Stimulated activated CD8-positive, alpha-beta memory T cell treated with anti-CD3 and anti-CD28 coated beads, Interleukin-2, amount 100 ng/mL, for 1 hour (primary cell): ENCODE results near the gene SERINC2.
"Not testable (repeated sequence)": the region's sequence is repeated elsewhere in the genome, so short reads cannot be mapped to it uniquely, and the experiment has no call there.

ENCODE experiments used
- DNase-seq, 2 donors: peaks; one replicate each; pipeline ENCODE4 v3.0.0-alpha.2; 2020; ENCODE audit warnings: low read depth in 2 of 2

Gene SERINC2

GRCh38 chr1:31414980-31415370 is 2.0 kb downstream of the SERINC2 start:
- no peak for DNase-seq

- DNase-seq, result no peak
Measured at GRCh38 chr1:31415658-31416057, 2.6 kb downstream of the SERINC2 start.

GRCh38 chr1:31416101-31416736 is 3.2 kb downstream of the SERINC2 start:
- no peak for DNase-seq

GRCh38 chr1:31417148-31417547 is 4.1 kb downstream of the SERINC2 start:
- no peak for DNase-seq

- DNase-seq, result no peak
Measured at GRCh38 chr1:31418626-31419323, 5.8 kb downstream of the SERINC2 start.

- DNase-seq, result no peak
Measured at GRCh38 chr1:31420716-31421115, 7.7 kb downstream of the SERINC2 start.

- no peak for DNase-seq
Measured at GRCh38 chr1:31421371-31422040, 8.5 kb downstream of the SERINC2 start.

- peak; percentile 31 to 48 for DNase-seq
Measured at GRCh38 chr1:31422505-31423319, 9.7 kb downstream of the SERINC2 start.

- no peak for DNase-seq
Measured at GRCh38 chr1:31423418-31423947, 10.5 kb downstream of the SERINC2 start.

- DNase-seq, result no peak
Measured at GRCh38 chr1:31424568-31424967, 11.6 kb downstream of the SERINC2 start.

GRCh38 chr1:31425301-31426081 is 12.5 kb downstream of the SERINC2 start:
- no peak for DNase-seq

- DNase-seq, result no peak
Measured at GRCh38 chr1:31426249-31426922, 13.4 kb downstream of the SERINC2 start.

GRCh38 chr1:31427322-31427721 is 14.3 kb downstream of the SERINC2 start:
- no peak for DNase-seq

- no peak for DNase-seq
Measured at GRCh38 chr1:31428436-31429221, 15.6 kb downstream of the SERINC2 start.

GRCh38 chr1:31429583-31429982 is 16.6 kb downstream of the SERINC2 start:
- DNase-seq, result no peak

- DNase-seq, result not testable (repeated sequence)
Measured at GRCh38 chr1:31431351-31432257, 18.6 kb downstream of the SERINC2 start.

GRCh38 chr1:31432592-31433395 is 19.8 kb downstream of the SERINC2 start:
- no peak for DNase-seq
